Transverse colon (tissue), 4 donors: ENCODE results near the gene PRIM1. TPM values are rescaled to one million over a fixed set of nuclear protein-coding genes. Genes with fewer than 3 reads are reported as not detected.
"Not testable (repeated sequence)": the region's sequence is repeated elsewhere in the genome, so short reads cannot be mapped to it uniquely, and the experiment has no call there.

Experiments
- DNase-seq: peaks from one replicate; pipeline ENCODE4 v3.0.0-alpha.2; 2019
- H3K27ac ChIP-seq, 4 donors: fragments of 200-600 bp; sonication (generic); 2 replicates each; pipeline ENCODE4 v1.5.1; 2016 to 2018; ENCODE audit warnings: inconsistent platforms in 4 of 4
- H3K27me3 ChIP-seq: fragments of 200-600 bp; sonication (generic); 2 replicates; pipeline ENCODE4 v1.5.1; 2017; ENCODE audit warnings: inconsistent platforms
- H3K36me3 ChIP-seq, 4 donors: fragments of 200-600 bp; sonication (generic); 2 replicates each; pipeline ENCODE4 v1.5.1; 2017 to 2019; ENCODE audit warnings: inconsistent platforms in 4 of 4
- H3K4me1 ChIP-seq, 4 donors: fragments of 200-600 bp; sonication (generic); 2 replicates each; pipeline ENCODE4 v1.5.1; 2017 to 2020; ENCODE audit warnings: inconsistent platforms in 4 of 4
- H3K4me3 ChIP-seq, 4 donors: fragments of 200-600 bp; sonication (generic); 1 replicate in 1 of 4; 2 replicates in 3 of 4; pipeline versions ENCODE4 v1.5.1 to v1.6.1; 2017 to 2019; ENCODE audit warnings: inconsistent platforms in 4 of 4
- H3K9me3 ChIP-seq, 2 donors: fragments of 200-600 bp; sonication (generic); 2 replicates each; pipeline ENCODE4 v1.5.1; 2017 to 2019; ENCODE audit warnings: inconsistent platforms in 2 of 2
- CTCF ChIP-seq, 5 experiments: fragments of 200-600 bp in 3 of 5; fragments of 450-650 bp in 2 of 5; sonication (generic) in 3 of 5; IDR thresholded peaks; 1 replicate in 2 of 5; 2 replicates in 3 of 5; pipeline ENCODE4 v1.5.1; 2016 to 2017; ENCODE audit warnings: antibody characterized with exemption in 5 of 5, inconsistent platforms in 3 of 5, mild to moderate bottlenecking in 2 of 5, moderate library complexity in 1 of 5
- EP300 ChIP-seq: sonication (generic); formaldehyde crosslinking; IDR thresholded peaks from one replicate; pipeline ENCODE4 v1.6.1; 2017; ENCODE audit warnings: antibody characterized with exemption, low read depth
- POLR2A ChIP-seq: fragments of 450-650 bp; IDR thresholded peaks from one replicate; pipeline ENCODE4 v1.6.1; 2016; ENCODE audit warnings: antibody characterized with exemption, mild to moderate bottlenecking, moderate library complexity
- POLR2AphosphoS5 ChIP-seq, 3 donors: sonication (generic); formaldehyde crosslinking; IDR thresholded peaks; one replicate each; pipeline ENCODE4 v1.6.1; 2016; ENCODE audit warnings: antibody characterized with exemption in 3 of 3
- WGBS, 2 donors: methylation state at CpG; one replicate each; pipeline ENCODE4 v1.1.5; 2018; ENCODE audit warnings: low coverage in 1 of 2; 5-methylcytosine and 5-hydroxymethylcytosine counted together
- in situ Hi-C, 4 donors: fragments of 200-750 bp; cut with MboI; loops; one replicate each; pipeline versions ENCODE4 v1.15.0 to v1.15.1; 2017; ENCODE audit warnings: low sequenced_read_pairs in 3 of 4, low pct_ligation_motif_present in 1 of 4, low pct_unique_long_range_greater_than_20kb in 1 of 4
- intact Hi-C: fragments of 100-400 bp; cut with DNase I; formaldehyde crosslinking; loops from one replicate; pipeline ENCODE4 v1.15.1; 2023; ENCODE audit warnings: low total_unique reads
- total RNA-seq, 4 donors: library from RNA; depleted of rRNA; stranded (reverse); fragments of >200 nt; gene quantifications; one replicate each; pipeline ENCODE4 v1.1.0, GENCODE V29; 2016

Gene PRIM1
- total RNA-seq, 4 donors from 2014 or later: 1.4 to 10.6 (median 5.6) TPM; not detected in 1

GRCh38 chr12:56715798-56716197 is 36.3 kb downstream of the PRIM1 start:
- H3K36me3 ChIP-seq: peaks cover 0 to 47% (median 17%) of the 10 kb centered on the region in 4 donors
- H3K27me3 ChIP-seq: no peaks in the 10 kb centered on the region
- no peak for DNase-seq
- intact Hi-C loops: no loop called here
- in situ Hi-C loops: no loop called here
- peaks cover 2 to 54% (median 28%) of the 10 kb centered on the region in 4 donors for H3K4me1 ChIP-seq
- no peak overlapping the region for H3K4me3 ChIP-seq
- no peak for TF ChIP-seq EP300
- TF ChIP-seq POLR2AphosphoS5 (IDR thresholded peaks at IDR 0.05): no peak
- TF ChIP-seq POLR2A: no peak
- TF ChIP-seq CTCF (IDR thresholded peaks at IDR 0.05): no peak
- H3K9me3 ChIP-seq: no peaks in the 10 kb centered on the region
- no peak overlapping the region for H3K27ac ChIP-seq
- WGBS, 2 donors: 80 to 83% methylated on average over 1 to 8 of the region's 8 CpGs

GRCh38 chr12:56714431-56714929 is 37.6 kb downstream of the PRIM1 start:
- no peak for TF ChIP-seq POLR2AphosphoS5 (IDR thresholded peaks at IDR 0.05)
- no peak for TF ChIP-seq CTCF (IDR thresholded peaks at IDR 0.05)
- no peak for TF ChIP-seq EP300
- TF ChIP-seq POLR2A: no peak
- in situ Hi-C loops: no loop called here
- Histone ChIP-seq H3K4me1 (peaks cover 0 to 41% (median 16%) of the 10 kb centered on the region in 4 donors), H3K27ac (no peak overlapping the region), H3K27me3 (no peaks in the 10 kb centered on the region), H3K9me3 (no peaks in the 10 kb centered on the region), H3K4me3 (no peak overlapping the region), H3K36me3 (peaks cover 0 to 45% (median 17%) of the 10 kb centered on the region in 4 donors)
- DNase-seq: no peak
- intact Hi-C loops: no loop called here
- WGBS, 2 donors: 93 to 100% methylated on average over 2 of the region's 2 CpGs

GRCh38 chr12:56713345-56713744 is 38.8 kb downstream of the PRIM1 start:
- TF ChIP-seq EP300: no peak
- no peak for TF ChIP-seq POLR2AphosphoS5 (IDR thresholded peaks at IDR 0.05)
- no peak for TF ChIP-seq POLR2A
- intact Hi-C loops (no loop called here), in situ Hi-C loops (no loop called here)
- Histone ChIP-seq H3K27ac (no peak overlapping the region), H3K4me3 (no peak overlapping the region), H3K9me3 (no peaks in the 10 kb centered on the region), H3K27me3 (no peaks in the 10 kb centered on the region), H3K36me3 (peaks cover 0 to 41% (median 17%) of the 10 kb centered on the region in 4 donors), H3K4me1 (peaks cover 0 to 30% (median 12%) of the 10 kb centered on the region in 4 donors)
- 87 to 100% methylated on average over 1 to 3 of the region's 3 CpGs for WGBS, 2 donors
- no peak for DNase-seq

GRCh38 chr12:56709759-56710376 is 42.3 kb downstream of the PRIM1 start:
- no peak for DNase-seq
- TF ChIP-seq POLR2A (no peak), CTCF (IDR thresholded peaks at IDR 0.05) (no peak), EP300 (no peak)
- in situ Hi-C loops (no loop called here), intact Hi-C loops (no loop called here)
- Histone ChIP-seq H3K4me1 (no peaks in the 10 kb centered on the region), H3K4me3 (no peak overlapping the region), H3K9me3 (no peaks in the 10 kb centered on the region), H3K36me3 (peaks cover 0 to 36% (median 17%) of the 10 kb centered on the region in 4 donors), H3K27me3 (no peaks in the 10 kb centered on the region), H3K27ac (no peak overlapping the region)
- WGBS, 2 donors: 77 to 92% methylated on average over 4 to 5 of the region's 5 CpGs

GRCh38 chr12:56704522-56704921 is 47.6 kb downstream of the PRIM1 start:
- H3K36me3 ChIP-seq, H3K4me1 ChIP-seq, H3K9me3 ChIP-seq, in situ Hi-C loops, H3K27me3 ChIP-seq, H3K27ac ChIP-seq, H3K4me3 ChIP-seq, DNase-seq, intact Hi-C loops: not testable (repeated sequence)
- WGBS, 2 donors: 79 to 85% methylated on average over 5 of the region's 5 CpGs
